ENCODE measurements around the gene INPP5A. TPM values are rescaled to one million over a fixed set of nuclear protein-coding genes. Genes with fewer than 3 reads are reported as not detected.
"Not testable (repeated sequence)": the region's sequence is repeated elsewhere in the genome, so short reads cannot be mapped to it uniquely, and the experiment has no call there.

The INPP5A gene
- total RNA-seq, 1 experiment from 2014 or later = 25.5 TPM

DNA sequence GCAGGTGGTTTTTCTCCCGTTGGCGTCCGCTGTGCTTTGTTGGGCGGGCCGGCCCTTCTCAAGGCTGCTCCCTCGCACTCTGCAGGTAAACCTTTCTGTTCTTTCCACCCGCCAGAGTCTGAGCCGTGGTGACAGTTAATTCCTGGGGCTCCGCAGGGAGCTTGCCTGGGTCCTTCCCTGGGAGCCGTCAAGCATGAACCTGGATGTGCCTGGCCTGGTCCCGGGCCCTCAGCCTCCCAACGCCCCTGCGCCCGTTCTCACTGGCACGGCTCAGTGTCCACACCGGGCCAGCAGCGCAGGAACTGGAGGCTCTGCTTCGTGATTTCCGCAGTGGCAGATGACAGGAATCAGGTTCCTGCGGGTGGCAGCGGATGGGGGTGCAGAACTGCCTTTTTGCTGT, 259.3 kb downstream of the INPP5A start:
- no peak for DNase-seq (ENCODE audit: low read depth)

DNA sequence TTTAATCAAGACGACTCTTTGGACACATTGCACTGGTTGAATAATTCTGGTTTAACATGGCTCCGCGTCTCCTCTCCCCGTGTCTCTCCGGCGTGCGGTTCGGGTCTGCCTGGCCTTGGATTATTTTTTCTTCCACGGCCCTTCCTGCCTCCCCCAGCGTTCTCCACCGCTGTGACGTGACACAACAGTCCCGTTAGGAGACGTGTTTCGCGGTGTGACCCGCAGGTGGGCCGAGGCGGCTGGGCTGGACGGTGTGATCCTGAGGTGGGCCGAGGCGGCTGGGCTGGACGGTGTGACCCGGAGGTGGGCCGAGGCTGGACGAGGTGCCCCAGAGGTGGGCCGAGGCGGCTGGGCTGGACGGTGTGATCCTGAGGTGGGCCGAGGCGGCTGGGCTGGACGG, 260.4 kb downstream of the INPP5A start:
- DNase-seq (ENCODE audit: low read depth) = not testable (repeated sequence)

DNA sequence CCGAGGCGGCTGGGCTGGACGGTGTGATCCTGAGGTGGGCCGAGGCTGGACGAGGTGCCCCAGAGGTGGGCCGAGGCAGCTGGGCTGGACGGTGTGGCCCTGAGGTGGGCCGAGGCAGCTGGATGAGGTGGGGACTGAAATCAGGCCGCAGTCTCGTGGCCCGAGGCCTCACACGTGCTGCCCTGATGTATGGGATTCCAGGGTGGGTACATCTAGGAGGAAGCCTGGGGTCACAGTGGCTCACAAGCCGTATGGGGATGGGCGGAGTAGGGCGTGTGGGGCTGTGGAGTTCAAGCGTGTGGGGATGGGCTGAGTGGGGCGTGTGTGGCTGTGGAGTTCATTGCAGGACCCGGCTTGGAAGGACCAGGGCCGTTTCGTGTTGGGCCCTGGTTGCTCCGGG, 260.8 kb downstream of the INPP5A start:
- DNase-seq (ENCODE audit: low read depth) = no peak

DNA sequence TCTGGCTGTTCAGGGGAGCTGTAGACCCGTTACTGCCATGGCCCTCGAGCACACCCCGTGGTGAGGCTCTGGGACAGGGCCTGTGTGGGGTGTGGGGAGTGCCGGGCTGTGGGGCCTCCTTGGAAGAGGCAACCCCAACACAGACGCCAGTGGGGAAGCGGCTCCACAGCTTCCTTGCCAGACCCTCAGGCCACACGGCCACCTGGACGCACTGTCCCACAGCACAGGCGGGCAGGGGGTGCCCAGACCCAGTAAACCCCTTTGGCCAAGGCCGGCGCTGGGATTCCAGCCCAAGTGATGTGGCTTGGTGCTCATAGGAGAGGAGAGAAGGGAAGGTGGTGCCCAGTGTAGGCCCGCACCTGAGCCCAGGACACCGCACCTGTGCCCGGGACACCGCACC, 261.3 kb downstream of the INPP5A start:
- DNase-seq (ENCODE audit: low read depth) = no peak

DNA sequence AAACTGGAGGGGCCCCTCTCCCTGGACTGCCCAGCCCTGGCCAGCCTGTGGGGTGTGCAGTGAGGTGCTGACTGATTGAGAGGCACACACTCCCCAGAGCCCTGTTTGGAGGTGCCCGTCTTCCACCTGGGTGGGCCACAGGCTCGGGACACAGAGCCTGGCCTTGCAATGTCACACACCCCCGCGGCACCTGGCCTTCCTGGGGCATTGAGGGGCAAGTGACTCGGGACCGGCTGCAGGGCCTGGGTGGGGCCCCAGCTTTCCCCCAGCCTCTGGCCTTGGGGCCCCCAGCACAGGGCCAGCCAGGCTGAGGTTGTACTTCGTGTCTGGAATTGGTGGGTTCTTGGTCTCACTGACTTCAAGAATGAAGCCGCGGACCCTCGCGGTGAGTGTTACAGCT, 262.3 kb downstream of the INPP5A start:
- DNase-seq (ENCODE audit: low read depth) = no peak

DNA sequence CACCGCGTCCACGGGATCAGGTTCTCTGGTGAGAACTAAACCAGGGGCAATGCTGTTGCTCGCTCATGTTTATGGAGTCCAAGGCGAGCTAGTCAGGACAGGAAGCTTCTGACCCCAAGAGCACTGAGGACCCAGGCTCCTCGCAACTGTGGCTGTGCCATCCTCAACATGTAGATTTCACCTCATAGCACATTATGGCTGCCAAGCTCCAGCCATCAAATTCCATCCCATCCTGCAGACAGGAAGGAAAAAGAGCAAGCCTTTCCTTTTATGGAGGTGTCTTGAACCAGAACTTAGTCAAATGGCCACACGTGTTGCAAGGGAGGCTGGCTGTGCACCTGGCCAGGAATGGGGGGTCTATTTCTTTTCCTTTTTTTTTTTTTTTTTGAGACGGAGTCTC, 264.5 kb downstream of the INPP5A start:
- no peak for DNase-seq (ENCODE audit: low read depth)

DNA sequence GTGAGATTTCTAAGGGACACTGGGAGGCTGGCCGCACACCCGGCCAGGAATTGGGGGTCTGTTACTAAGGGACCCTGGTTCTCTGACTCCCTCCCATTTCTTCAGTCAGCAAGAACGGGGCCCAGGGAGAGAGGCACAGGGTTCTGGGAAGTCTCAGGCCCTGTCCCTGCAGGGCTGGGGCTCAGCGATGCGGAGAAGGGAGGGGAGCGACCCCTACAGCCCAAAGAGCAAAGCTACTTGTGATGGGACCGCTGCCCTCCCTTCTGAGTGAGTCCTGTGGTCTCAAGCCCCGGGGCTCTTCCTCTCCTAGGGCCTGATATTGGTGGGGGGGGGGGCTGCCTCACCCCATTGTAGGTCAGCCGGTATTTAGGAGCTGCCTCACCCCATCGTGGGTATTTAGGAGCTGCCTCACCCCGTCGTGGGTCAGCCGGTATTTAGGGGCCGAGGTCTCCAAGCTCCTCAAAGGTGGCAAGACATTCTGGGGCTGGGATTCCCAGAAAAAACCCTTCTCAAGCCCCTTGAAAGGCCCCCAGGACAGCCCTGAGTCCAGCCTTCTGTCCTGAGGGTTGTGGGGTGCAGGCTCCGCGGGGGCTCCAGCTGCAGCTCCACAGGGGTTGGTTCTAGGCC, 265.2 kb downstream of the INPP5A start:
- DNase-seq (ENCODE audit: low read depth) = no peak

DNA sequence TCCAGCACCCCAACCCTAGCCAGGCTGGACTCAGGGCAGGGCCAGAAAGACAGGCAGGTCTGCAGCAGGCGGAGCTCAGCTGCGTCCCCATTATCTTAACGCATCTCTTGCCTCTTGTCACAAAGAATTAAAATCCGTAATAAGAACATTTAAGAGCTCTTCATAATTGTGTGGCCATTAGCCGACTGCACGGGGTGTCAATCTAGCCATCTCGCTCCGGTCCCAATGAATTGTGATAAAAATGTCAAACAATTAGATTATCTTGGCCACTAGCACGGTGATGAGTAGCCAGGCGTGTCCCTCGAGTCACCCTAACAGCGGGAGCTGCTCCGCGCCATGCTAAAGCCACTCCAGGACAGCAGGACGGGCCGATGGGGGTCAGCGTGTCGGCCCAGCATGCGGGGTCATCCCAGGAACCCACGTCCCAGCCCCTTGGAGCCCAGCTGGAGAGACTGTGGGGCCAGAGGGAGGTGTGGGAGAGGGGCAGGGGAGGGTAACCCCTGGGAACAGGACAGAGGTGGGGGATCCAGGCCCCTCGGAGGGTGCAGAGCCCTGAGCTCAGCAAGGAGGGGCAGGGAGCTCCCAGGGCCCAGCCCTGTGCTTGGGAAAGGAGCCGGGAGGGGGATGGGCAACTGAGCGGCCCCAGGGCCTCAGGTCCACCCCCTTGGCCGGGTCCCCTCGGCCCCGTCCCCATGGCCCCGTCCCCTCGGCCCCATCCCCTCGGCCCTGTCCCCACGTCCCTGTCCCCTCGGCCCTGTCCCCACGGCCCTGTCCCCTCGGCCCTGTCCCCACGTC, 266.0 kb downstream of the INPP5A start:
- no peak for DNase-seq (ENCODE audit: low read depth)

DNA sequence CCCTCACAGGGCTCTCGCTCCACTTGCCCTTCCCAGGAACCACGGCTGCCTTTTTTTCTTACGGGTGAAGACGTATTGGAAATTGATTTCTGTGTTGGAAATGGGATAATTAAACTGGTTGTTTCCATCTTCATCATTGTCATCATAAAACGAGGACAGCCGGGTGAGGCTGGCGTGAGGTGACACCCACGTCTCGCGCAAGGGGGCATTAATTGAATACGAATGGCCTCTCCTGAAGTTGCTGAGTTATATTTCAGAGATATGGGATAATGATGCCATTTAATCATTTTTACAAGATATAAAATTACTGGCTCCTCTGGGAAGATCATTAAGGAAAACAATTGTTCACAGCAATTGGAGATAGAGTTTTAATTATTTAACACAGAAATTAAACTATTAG, 266.7 kb downstream of the INPP5A start:
- no peak for DNase-seq (ENCODE audit: low read depth)

DNA sequence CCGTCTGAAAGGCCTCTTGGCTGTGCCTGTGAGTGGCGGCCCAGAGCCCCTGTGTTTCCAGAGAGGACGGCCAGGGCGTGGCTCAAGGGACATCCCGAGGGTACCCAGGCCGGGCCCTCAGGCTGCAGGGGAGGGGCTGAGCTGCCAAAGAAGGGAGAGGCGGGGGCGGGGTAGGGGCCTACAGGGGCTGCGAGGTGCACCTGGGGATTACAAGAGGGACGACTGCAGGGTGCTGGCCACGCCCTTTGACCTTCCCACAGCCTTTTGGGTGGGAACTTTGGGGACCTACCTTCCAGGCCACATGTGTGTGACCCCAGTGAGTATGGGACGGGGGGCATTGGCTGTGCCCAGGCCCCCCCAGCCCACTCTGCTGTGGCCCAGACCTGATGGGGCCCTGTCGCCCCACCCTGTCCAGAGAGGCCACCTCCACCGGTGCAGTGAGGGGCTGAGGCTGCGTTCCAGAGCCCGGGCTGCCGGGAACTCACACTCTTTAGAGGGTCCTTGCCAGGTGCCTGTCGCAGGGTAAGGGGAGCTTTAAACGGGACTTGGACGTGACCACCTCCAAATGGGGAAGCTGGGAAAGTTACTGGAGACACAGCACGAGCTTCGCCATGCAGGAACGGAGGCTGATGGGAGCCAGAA, 267.3 kb downstream of the INPP5A start:
- no peak for DNase-seq (ENCODE audit: low read depth)

DNA sequence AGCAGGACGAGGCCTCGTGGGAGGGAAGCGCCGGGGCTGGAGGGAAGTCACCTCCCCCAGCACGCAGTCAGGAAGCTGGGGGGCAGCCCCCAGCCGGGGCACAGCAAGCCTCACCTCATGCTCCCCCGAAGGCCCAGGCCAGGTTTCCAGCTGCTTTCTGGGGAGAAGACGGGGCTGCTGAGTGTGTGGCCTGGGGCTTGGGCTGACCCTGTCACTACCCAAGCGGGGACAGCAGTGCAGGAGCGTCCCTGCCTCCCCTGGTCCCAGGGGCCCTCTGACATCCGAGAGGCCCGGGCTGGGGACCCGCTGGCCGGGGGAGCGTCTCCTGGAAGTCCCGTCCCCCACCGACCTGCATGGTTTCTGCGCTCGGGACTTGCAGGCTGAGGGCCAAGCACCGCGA, 268.0 kb downstream of the INPP5A start:
- DNase-seq (ENCODE audit: low read depth) = no peak

DNA sequence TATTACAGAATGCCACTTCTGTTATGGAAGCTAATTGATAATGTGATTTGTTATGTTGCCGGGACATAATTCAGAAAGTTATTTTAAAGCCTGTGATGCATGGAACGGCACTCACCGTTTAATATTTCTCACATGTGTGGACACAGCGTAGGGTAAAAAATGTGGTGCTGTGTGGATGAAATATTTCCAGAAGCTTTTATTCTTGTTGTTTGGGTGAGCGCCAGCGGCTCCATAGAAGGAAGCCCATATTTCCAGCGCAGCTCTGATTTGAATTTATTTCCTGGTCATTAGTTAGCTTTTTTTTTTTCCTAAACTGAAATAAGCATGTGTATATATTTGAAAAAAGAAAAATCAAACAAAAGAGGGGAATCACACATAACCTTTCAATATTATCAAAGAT, 268.5 kb downstream of the INPP5A start:
- no peak for DNase-seq (ENCODE audit: low read depth)

DNA sequence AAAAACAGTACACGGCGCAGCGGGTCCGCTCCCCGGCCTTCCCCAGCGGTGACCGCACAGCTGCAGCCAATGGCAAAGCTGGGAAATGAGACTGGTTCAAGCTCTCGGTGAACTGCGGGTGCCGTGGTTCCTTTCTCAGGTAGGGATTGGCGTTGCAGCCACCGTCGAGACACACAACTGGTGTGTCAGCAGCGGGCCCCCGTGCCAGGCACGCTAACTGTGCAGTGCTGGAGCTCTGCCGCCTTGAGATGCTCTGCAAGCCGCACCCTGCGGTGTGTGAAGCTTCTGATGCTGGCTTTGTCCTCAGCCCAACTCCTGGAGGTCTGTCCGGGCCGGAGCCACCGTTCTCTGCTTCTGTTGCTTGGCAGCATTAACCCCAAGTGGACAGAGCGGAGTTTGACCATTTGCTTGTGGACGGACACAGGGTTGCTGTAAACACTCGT, 269.0 kb downstream of the INPP5A start:
- DNase-seq (ENCODE audit: low read depth) = no peak

DNA sequence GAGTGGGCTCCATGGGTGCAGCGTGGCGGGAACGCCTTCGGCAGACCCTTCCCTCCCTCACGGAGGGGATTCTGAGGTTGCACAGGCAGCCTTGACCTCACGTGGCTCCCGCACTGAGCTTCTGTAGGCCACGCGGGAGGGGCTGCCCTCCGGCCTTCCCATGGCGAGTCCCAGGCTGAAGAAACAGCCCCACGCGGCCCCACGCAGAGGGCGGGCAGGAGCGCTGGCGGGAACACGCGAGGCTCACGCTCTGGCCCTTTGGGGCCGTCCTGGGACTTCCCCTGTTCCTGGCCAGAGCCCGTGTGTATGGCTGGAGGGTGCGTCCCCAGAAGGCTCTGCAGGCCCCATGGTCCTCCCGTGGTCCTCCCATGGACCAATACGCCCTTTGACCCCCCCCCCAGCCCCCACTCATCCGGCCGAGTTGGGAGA, 270.0 kb downstream of the INPP5A start:
- DNase-seq (ENCODE audit: low read depth) = no peak

DNA sequence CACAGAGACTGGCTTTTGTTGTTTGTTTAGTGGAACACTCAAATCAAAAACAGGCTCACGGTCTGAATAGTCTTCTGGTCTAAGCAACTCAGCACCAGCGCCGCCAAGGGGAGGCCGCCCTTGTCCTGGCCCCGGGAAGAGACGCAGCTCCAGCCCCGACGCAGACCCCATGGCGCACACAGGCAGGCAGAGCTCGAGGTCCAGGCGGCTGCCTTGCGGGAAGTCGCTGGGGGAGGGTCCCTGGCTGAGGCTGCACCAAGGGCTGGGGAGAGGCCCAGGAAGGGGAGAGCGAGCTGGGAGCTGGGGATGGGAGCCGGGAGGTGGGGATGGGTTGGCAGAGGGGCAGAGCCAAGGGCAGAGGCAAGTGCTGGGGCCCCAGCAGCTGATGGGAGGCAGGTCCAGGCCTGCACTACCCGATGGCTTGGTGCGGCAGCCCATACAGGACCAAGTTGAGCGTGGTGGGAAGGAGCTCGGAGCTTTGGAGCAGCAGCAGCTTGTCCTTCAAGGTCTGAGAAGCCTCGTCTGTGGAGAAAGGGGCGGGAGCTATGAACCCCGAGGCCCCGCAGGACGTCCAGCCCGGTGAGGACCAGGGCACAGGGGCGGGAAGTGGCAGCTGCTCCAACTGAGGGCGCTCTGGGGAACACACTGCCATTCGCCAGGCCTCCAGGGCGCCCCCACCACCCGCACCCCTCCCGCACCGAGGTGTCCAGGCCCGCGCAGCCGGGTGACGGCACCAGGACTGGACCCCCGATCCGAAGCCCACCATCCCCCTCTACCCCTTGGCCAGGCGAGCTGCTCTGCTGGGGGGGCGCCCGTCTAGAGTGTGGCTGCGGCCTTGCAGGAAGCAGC, 271.0 kb downstream of the INPP5A start:
- DNase-seq (ENCODE audit: low read depth) = no peak

DNA sequence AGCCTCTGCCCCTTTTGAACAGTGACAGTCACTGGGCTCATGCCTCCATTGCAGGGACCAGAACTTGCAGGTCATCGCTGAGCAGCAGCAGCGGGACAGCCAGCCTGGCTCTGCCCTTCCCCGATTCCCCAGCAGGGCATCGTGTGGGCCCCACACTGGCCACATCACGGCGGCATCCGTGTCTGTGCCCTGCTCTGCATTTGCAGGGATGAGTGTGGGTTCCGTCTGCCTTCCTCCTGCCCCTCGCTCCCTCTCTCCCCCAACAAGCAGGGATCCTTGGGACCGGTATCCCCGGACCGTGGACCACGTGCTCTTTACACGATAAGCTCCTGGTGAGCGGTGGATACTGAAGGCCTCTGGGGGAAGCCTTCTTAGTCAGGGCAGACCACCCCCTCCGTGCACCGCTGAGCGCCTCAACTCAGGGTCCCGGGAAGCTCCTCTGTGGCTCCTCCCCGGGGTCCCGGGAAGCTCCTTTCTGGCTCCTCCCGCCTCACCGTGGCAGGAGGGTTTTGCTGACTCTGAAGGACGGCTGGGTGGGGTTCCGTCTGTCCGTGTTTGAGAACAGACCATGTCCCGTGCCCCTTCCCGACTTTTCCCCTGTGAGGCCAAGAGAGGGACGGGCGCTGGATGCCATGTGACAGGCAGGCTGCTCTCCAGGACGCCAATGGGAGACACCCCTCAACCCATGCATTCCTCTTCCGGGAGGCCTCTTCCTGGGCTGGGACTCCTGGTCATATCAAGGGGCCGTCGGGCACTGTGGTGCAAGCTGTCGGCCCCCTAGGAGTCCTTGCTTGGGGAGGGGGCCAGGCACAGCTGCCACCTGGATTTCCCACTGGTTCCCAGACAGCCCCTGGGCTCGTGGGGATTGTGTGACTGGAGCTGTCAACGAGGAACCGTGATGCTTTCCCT, 271.9 kb downstream of the INPP5A start:
- DNase-seq (ENCODE audit: low read depth) = no peak

DNA sequence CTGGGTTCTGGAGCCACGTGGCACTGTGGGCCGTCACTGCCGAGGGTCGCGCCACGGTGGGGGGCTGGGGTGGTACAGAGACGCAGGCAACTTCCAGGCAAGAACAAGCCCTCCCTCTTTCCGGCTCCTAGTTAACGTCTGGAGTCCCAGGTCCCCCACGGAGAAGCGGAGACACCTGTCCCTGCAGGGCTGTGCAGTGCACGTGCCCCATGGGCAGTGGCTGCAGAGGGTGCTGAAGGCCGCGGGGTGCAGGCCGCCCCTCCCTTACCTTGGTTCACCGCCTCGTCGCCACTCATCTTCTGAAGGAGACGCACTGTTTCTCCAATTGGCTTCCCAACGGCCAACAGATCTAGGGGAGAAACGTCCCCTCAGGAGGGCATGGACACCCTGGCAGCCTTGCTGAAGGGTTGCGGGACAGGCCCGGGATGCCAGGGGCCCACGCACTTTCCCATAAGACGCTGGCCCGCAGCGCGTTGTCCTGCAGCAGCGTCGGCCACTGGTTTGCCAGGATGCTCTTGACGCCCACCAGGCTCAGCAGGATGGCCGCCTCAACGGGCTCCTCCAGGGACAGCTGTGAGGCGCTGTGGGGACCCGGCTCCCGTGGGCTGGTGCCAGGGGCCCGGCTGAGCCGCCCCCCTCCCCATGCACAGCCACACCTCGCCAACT, 272.7 kb downstream of the INPP5A start:
- no peak for DNase-seq (ENCODE audit: low read depth)

DNA sequence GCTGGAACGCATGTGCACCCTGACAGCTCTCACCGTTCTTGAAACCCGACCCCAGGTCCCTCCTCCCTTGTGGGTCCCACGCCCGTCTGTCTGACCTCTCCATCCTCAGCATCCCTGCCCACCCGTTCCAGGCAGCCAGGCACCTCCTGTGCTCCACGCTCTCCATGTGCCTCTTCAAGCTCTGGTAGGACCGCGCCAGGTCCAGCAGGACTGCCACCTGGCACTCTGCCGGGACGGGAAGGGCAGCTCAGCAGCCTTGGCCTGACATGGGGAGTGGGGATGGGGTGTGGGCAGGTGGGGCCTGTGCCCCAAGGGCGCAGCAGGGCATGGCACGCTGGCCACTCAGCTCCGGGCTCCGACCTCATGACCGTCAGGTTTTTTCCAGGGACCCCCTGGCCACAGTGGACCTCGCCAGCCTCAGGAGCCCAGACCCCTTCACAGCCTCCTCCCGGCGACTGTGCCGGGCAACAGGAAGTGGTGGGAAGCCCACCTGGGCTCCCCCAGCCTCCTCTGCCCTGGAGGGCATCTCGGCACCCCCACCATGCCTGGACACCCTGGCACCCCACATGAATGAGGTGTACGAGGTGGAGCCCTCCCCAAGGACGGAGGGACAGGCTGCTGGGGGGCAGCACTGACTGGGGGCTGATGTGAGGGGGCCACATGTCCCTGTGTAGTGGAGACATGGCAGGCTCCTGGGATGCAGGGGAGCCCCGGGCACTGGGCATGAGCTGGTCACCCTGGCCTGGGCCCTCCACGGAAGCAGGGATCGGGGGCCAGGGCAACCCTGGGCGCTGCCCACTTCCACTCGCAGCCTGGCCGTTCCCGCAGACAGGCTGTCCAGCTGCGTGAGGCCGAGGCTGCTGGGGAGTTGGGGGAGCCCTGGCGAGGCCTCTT, 273.5 kb downstream of the INPP5A start:
- DNase-seq (ENCODE audit: low read depth) = no peak

DNA sequence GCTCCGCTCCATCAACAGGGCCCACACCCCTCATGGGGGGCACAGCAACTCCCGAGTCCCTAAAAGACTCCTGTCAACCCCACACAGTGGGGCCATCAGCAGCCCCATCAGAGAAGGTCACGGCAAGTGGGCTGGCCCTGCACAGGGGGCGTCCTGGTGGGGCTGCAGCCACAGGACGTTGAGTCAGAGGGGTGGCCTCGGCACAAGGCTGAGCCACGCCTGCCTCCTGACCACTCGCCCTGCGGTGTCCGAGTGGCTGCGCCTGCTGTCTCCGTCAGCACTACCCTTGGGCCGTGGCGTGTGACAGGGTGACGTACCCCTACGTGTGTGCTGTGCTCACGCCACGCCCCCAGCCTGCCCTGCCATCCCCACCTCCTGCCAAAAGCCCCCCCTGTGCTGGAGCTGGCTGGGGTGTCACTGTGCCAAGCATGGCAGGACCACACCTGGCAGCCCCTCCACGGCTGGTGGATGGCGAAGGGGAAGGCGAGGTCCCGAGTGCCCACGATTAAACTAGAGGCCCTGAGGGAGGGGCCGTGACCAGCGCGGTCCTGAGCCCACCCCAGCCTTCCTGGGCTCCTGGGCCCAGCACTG, 274.4 kb downstream of the INPP5A start:
- DNase-seq (ENCODE audit: low read depth) = no peak
